ENCODE data around the gene MTM1.

Gene MTM1

GRCh38 chrX:150568320-150569154 lies at the start of gene MTM1:
Gene MTM1 (plus strand): TSS chrX:150568621. CDS start chrX:150592615, 23,994 bp downstream.
- FAIRE-seq: no peak
- peak; percentile 69 for DNase-seq (ENCODE audit: insufficient read length, low spot score)

DNA sequence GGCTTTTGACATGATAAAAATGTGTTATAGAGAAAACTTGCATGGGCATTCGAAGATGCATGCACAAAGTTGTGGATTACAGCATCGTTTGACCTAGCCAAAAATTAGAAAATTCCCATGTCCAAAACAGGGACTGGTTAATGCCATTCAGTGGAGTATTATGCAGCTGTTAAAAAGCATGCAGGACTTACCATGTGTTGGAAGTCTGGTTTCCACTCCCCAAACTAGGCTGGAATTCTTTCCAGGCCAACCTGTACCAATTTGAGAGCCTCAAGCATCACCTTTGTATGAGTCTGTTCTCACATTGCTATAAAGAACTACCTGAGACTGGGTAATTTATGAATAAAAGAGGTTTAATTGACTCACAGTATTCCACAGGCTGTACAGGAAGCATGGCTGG lies 45.9 kb upstream of the MTM1 start:
- DNase-seq (ENCODE audit: insufficient read length, low spot score) (no peak), FAIRE-seq (no peak)

GRCh38 chrX:150525061-150525919 lies 43.1 kb upstream of the MTM1 start:
- no peak for FAIRE-seq
- DNase-seq (ENCODE audit: insufficient read length, low spot score): no peak

- FAIRE-seq: no peak
Measured at GRCh38 chrX:150526692-150527091, 41.7 kb upstream of the MTM1 start.

GRCh38 chrX:150527108-150527507 lies 41.3 kb upstream of the MTM1 start:
- DNase-seq (ENCODE audit: insufficient read length, low spot score) (no peak), FAIRE-seq (no peak)

More at GRCh38 chrX:150526692-150527091, 41.7 kb upstream of the MTM1 start:
- no peak for DNase-seq (ENCODE audit: insufficient read length, low spot score)

GRCh38 chrX:150529587-150529986 lies 38.8 kb upstream of the MTM1 start:
- DNase-seq (ENCODE audit: insufficient read length, low spot score) (no peak), FAIRE-seq (no peak)

GRCh38 chrX:150530821-150531220 lies 37.6 kb upstream of the MTM1 start:
- FAIRE-seq (no peak), DNase-seq (ENCODE audit: insufficient read length, low spot score) (no peak)

DNA sequence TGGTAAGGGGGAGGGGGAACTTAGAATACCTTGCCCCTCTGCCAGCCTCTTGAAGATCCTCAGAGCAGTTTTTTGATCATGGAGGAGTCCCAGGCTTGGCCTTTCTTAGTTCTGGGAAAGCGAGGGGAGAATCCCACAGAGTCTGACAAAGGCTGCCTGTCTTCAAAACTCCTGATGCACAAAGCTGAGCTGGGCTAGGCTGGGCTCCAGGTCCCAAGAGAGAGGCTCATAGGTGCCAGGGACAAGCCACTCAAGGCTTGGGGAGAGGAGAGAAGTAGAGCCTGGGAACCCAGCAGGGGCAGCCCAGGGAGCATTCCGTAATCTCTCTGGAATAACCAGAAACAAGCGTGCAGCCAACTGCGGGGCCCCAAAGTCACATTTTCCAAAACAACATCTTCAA lies 37.0 kb upstream of the MTM1 start:
- DNase-seq (ENCODE audit: insufficient read length, low spot score): no peak
- no peak for FAIRE-seq

GRCh38 chrX:150533863-150534262 lies 34.6 kb upstream of the MTM1 start:
- DNase-seq (ENCODE audit: insufficient read length, low spot score) (no peak), FAIRE-seq (no peak)

GRCh38 chrX:150536455-150537116 lies 31.8 kb upstream of the MTM1 start:
- no peak for FAIRE-seq

GRCh38 chrX:150537851-150538250 lies 30.6 kb upstream of the MTM1 start:
- DNase-seq (ENCODE audit: insufficient read length, low spot score) (no peak), FAIRE-seq (no peak)

More at GRCh38 chrX:150536455-150537116, 31.8 kb upstream of the MTM1 start:
- DNase-seq (ENCODE audit: insufficient read length, low spot score): no peak

DNA sequence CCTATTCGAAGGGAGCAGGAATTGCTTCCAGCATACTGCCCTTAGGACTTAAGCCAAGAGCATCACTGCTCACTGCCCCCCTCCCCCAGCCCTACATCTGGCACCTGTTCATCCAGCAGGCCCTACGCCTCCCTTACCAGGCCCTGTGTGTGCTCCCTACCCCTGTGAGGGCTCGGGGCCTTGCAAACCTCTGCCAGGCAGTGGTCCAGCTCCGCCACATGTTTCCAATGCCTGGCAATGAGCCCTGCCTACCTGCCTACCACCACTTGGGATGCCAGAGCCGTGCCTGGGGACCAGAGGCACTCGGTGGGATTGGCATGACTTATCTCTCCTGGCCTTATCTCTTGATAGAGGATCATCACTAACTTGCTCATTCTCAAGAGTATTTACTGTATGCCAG lies 27.5 kb upstream of the MTM1 start:
- FAIRE-seq (no peak), DNase-seq (ENCODE audit: insufficient read length, low spot score) (no peak)

DNA sequence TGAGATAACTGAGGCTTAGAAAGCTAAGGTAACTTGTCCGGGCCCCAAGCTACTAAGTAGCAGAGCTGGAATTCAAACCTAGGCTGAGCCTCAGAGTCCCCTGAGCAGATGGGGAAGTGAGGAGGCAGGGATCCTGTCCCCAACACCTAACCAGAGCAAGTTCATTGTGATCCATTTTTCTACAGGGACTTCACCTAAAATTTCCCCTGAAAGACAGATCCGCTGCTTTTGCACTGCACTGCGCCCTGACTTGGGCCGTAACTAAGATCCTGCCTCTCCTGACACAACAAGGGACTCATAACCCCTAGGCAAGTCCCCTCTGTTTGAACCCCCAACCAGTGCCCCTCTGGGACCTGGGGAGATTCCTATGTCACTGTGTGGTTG lies 25.6 kb upstream of the MTM1 start:
- no peak for FAIRE-seq
- no peak for DNase-seq (ENCODE audit: insufficient read length, low spot score)

DNA sequence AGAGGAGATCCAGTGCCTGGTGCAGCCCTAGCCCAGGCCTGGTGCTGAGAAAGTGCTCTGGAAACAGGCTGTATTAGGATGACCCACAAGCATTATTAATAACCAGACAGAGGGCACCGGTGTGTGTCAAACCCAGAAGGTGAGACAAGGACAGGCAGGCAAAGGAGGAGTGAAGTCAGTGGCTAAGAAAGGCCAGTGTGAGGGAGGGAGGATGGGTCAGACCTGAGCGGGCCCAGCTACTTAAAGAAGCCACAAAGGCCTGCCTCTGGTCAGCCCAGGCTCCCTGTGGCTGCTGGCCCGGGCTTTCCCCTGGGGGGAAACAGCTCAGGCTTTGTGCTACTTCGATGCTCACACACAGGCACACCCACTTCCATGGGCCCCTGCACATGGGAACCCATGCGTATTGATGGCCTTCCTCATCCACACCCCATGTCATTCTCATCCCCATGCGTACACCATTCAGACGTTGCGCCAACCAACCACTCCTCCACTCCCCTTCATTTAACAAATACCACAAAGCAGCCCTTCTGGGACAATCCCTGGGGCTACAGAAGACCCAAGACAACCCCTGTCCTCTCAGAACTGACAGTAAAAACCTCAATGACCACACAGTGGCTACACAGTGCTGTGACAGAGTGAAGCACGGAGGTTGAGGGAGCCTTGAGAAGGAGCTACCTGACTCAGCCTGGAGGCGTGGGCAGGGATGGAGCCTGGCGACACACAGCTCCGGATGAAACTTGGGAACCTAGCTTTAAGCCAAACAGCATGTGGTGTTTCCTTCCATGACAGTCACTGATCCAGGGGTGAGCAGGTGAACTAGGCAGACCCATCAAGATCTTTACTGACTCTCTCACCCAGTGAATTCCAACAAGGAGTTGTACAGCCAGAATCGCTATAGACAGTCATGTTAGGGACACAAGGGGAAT lies 24.9 kb upstream of the MTM1 start:
- DNase-seq (ENCODE audit: insufficient read length, low spot score) (no peak), FAIRE-seq (no peak)

DNA sequence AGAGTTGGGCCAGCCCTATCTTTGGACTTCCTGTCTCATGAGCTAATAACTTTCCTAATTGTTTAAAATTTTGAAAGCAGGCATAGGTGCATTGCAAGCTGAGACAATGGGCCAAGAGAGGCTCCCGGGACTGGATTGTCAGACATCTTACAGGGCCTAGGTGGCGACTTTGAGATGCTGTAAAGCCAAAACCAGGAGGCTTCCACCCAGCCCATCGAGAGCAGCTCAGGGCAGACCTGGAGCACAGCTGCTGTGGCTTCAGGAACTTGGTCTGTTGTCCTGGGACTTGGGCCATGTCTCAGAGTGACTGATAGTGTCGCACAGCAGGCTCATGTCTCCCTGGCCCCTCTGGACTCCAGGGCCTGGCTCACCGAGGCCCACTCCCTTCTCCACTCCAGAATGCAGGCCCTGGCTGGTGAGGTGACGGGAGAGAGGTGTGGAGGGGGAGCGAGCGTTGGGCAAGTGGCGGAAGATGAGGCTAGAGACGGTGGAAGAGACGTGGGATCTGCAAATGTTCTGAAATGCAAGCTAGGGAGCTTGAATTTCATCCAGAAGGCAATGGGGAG lies 24.1 kb upstream of the MTM1 start:
- DNase-seq (ENCODE audit: insufficient read length, low spot score) (no peak), FAIRE-seq (no peak)

DNA sequence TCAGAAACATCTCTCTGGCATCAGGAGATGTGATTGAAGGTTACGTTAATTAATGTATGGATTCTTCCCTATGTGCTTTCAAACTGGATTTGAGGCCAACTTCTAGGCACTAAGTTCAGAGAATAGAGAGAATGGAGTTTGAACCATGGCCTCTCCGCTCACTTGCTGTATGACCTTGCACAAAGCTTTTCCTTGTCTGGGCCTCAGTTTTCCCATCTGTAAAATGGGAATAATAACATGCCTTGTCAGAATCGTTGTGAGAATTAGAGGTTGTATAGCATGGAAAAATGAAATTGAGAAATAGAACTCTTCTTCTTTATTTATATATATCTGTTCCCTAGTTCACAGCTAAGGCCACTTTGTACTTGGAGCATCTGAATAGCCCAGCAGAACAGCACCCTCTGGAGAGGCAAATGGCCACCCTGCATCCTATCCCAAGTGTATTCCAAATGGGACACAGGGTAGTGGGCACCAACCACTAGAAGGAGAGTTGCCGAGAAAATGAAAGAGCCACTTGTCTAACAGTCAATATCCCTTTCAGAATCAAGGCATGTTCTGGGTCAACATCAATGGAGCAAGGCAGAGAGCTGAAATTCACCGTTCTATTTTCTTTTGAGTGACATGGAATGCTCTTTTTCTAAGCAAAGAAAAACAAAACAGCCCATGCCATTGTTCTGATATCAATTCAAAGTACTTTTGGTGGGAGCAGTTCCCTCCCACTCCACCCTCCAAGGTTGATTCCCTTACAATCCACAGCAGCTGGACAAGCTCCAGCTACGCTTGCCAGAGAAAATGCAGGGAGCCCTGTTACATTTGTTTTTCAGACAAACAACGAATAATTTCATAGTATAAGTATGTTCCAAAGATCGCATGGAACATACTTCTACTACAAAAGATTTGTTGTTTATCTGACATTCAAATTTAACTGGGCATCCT lies 23.3 kb upstream of the MTM1 start:
- FAIRE-seq: no peak
- DNase-seq (ENCODE audit: insufficient read length, low spot score): no peak

DNA sequence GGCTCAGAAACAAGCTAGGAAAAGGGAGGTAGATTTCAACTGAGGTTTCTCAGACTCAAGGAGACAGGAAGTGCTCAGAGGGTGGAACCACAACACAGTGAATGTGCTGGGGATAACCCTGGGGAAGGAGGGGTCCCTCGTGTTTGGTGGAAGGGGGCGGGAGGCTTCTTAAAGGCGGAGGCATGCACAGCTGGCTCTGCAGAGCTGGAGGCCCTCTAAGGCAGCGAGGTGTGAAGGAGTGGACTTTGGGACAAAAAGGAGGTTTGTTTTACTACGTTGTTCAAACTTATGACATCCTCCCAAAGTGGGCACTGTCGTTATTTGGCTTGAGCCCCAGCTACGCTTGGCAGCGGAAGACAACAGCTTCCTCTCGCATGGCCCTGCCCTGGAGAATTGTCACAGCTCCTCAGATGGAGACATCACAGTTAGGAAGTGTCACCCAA lies 21.7 kb upstream of the MTM1 start:
- DNase-seq (ENCODE audit: insufficient read length, low spot score) (no peak), FAIRE-seq (no peak)

- FAIRE-seq (no peak), DNase-seq (ENCODE audit: insufficient read length, low spot score) (no peak)
Measured at GRCh38 chrX:150547375-150548115, 20.9 kb upstream of the MTM1 start.
